Medulla oblongata (tissue), 1 donor: Measurements from ENCODE around the gene MAP6.
A peak's percentile ranks its signal among the peaks of the same experiment; 100 is the strongest.
"Not testable (repeated sequence)": the region's sequence is repeated elsewhere in the genome, so short reads cannot be mapped to it uniquely, and the experiment has no call there.

Source experiments
- DNase-seq: peaks from one replicate; pipeline ENCODE4 v3.0.0-alpha.2; 2015; ENCODE audit errors: extremely low spot score

Gene MAP6

DNA sequence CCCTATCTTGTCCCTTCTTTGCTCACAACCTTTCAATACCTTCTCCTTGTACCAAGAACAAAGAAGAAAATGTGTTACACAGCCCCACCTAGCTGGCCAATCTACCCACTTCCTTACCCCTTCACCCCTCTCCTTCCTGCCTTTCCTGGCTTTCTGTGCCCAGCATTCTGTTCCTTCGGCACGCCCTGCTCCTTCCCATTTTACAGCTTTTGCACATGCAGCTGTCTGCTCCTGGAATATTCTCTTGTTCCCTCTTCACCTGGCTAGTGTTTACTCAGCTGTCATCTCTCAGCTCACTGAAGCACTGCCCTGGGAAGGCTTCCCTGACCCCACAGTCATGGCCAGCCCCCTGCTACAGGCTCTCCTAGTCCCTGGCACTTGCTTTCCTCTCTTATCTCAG lies 76.1 kb downstream of the MAP6 start:
- no peak for DNase-seq

DNA sequence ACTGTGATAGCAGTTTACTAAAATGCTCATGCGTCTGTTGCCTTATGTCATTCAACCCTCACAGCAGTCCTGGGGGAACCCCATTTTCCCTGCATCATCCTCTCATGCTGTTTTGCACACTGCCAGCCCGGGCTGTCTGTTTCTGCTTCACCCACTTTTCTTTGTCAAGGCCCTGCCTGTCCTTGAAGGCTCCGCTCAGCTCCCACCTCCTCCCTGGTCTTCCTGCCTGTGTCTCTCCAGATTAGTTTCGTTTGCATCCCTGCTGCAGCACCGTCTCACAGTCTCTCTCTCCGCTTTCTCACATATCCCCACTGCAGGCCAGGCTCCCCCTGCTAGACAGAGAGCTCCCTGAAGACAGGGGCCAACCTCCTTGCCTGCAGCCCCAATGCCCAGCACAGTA lies 76.9 kb downstream of the MAP6 start:
- no peak for DNase-seq

DNA sequence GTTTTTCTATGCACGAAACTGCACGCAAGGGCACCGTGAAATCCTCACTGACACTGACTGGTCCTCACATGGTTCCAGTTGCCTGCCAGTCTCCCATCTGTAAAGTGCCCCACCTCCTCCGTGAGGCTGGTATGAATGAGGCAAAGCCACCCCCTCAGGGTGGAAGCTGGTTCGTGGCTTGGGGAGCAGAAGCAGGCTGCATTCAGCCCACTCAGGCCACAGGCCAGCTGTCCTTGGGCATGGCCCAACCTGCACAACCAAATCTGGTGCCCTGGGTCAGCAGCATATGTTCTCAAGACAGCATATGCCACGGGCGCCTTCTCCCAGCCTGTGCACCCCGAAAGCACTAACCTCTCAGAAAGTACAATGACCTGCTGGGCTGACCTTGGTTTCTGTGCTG lies 77.5 kb downstream of the MAP6 start:
- DNase-seq: no peak

DNA sequence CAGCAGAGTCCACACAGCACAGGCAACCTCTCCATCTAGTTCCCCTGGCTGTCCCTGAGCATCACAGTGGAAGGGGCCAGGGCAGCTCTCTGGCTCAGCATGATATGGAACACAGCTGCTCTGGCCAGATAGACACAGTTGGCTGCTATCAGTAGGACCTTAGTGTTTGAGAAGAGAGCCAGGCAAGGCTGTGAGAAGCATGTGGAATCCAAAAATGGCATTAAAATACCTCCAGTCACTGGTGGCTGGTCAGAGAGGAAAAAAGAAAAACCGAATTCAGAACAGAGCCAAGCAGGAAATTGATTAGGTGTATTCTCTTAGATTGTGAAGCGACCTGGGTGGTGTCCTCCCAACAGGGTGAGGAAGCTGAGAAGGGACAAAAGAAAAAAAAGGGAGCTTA lies 78.9 kb downstream of the MAP6 start:
- DNase-seq: no peak

DNA sequence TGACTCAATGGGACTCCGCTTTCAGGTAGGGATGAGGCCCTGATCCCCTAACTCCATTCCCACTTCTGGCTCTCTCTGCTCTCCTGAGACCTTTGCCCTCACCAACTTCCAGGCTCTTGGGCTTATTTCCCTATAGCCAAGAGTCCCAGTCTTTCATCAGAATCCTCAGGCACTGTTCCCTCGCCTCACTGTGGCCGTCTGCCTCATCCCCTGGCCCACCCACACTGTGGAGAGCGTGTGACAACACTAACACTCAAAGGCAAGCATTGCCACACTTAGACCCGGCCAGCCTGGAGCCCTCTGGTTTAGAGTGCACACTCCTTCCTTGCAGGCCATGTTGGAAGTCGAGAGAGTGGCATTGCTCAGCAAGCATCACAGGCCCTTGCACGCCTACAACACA lies 79.8 kb downstream of the MAP6 start:
- DNase-seq: no peak

- no peak for DNase-seq
These were observed 80.8 kb downstream of the MAP6 start for GRCh38 chr11:75588051-75588481.

GRCh38 chr11:75586395-75586794 lies 82.4 kb downstream of the MAP6 start:
- no peak for DNase-seq

- no peak for DNase-seq
These were observed 83.6 kb downstream of the MAP6 start for GRCh38 chr11:75585293-75585670.

GRCh38 chr11:75584659-75585292 lies 84.1 kb downstream of the MAP6 start:
- DNase-seq: not testable (repeated sequence)

DNA sequence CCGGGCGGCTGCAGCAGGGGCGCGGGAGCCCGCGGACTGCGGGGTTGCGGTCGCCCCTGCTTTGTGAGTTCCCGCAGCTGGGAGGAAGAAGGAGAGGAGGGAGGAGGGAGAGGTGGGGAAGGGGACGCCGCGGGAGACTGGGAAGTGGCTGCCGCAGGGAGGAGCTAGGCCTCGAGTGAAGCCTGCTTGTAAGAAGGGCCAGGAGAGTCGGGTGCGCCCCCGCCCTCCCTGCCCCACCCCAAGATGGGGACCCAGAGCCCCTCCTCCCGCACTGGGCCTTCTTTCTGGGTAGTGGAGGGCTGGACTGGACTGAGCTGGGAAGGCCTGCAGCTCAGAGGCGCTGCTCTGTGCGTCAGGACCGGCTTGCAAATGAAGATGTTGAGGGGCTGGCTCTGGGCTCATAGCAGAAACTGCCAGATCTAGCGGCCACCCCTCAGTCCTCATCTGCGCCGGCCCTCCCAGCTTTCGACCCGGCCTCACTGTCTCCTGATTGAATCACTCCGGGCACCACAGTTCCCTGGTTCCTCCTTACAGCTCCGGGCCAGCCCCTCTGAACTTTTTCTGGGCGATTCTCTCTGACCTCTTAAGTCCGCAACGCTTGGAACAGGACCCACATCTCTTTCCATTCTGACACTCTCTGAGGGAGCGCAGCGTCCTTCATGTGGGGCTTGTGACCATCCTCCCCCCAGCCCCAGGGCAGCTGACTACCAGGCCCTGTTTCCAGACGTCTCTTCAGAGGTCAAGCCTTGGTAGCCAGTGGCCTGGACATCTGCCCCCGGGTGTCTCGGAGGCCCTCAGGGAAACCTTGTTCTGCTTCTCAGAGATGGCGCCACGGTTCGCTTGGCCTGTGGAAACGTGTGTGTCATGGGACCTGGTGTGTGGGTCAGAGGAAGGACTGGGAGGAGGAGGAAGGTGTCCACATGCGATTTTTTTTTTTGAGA lies 84.8 kb downstream of the MAP6 start:
- peak; percentile 83 for DNase-seq

- DNase-seq: peak; percentile 69
These were observed 85.7 kb downstream of the MAP6 start for GRCh38 chr11:75582895-75583717.

GRCh38 chr11:75582506-75582894 lies 86.3 kb downstream of the MAP6 start:
- no peak for DNase-seq

GRCh38 chr11:75579841-75580240 lies 89.0 kb downstream of the MAP6 start:
- no peak for DNase-seq

- DNase-seq: no peak
These were observed 89.9 kb downstream of the MAP6 start for GRCh38 chr11:75578977-75579376.

DNA sequence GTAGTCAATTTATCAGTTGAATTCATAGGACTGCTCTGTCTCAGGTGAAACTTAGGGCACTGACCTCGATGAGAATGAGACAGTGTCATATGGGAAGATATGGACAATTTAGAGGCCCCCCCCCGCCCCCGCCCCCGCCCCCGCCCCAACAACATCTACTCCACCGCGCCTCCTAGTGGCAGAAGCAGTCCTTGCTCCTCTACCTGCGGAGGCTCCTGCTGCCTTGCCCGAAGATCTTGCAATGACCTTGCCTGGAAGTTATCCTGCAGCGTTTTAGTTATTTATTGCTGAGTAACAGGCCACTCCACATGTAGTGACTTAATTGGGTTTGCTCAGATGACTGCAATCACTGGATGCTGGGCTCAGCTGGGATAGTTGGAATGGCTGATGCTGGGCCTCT lies 91.6 kb downstream of the MAP6 start:
- DNase-seq: no peak

GRCh38 chr11:75576499-75576918 lies 92.3 kb downstream of the MAP6 start:
- DNase-seq: peak; percentile 73

GRCh38 chr11:75576017-75576416 lies 92.8 kb downstream of the MAP6 start:
- no peak for DNase-seq

DNA sequence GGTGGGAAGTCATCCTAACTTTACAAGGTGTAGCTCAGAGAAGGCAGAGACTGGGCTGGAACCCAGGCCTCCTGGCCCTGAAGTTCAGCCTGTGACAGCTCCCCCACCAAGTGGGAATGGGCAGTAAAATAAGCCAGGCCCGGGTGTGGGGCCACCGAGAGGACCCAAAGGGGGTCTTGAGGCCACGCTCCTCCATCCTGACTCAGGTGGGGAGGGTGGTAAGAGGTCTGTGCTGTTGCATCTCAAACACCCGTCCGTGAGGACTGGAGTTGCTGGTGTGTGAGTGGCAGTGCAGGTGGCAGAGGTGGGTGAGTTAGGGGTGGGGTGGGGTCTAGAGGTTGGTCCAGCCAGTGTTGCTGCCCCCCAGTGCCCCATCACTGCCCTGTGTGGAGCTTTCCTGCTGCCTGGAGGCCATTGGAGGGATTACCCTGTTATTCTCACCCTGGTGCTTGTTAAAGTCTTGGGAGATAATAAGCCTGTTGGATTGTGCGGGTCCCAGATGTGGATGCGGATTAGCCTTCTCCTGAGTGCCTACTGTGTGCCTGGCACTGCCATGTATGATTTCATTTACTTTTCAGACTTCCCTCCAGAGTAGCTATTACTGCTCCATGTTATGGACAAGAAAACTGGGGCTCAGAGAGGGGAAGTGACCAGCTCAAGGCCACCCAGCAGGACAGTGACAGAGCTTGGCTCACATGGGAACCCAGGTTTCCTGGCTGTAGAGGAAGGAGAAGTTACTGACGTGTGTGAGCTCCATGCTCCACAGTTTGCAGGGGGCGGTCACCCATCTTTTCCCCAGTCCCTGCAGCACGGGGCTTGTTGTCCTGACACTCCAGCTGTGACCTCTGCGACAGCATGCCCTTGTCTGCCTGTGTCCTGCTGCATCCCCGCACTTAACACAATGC lies 93.9 kb downstream of the MAP6 start:
- no peak for DNase-seq

DNA sequence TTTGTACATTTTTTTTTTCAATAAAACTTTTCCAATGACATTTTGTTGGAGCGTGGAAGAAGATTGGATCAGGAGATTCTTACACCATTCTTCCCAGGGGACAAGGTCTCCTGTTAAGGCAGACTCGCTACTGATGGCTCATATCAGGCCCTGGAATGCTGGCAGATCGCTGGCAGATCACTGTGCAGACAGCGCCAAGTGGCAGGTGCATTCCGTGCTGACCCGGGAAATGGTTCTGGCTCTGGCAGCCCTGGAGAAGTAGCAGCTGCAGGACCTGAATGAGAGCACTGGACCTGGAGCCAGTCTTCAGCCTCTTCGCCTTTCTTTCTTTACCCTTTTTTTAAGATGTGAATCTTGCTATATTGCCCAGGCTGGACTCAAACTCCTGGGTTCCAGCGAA lies 96.1 kb downstream of the MAP6 start:
- DNase-seq: no peak

DNA sequence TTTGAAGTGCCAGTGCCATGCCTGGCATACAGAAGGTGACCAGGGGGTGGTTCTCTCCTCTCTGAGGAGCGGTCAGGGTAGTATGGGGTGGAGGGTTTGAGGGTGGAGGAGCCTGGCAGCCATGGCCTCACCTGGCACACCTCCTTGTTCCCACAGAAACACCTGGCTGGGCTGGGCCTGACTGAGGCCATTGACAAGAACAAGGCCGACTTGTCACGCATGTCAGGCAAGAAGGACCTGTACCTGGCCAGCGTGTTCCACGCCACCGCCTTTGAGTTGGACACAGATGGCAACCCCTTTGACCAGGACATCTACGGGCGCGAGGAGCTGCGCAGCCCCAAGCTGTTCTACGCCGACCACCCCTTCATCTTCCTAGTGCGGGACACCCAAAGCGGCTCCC lies 97.2 kb downstream of the MAP6 start:
- no peak for DNase-seq

- no peak for DNase-seq
These were observed 98.2 kb downstream of the MAP6 start for GRCh38 chr11:75570559-75571139.
